H1 (cell line): ENCODE results near the gene CNRIP1. TPM values are rescaled to one million over a fixed set of nuclear protein-coding genes. Genes with fewer than 3 reads are reported as not detected.

Experiments
- CTCF ChIA-PET: fragments of 300-600 bp; sonication (Branson Sonifier 250); formaldehyde crosslinking; loops from one replicate; lab custom pipeline; 2021; ENCODE audit not compliant: partially characterized antibody; lab: Charles Lee
- POLR2A ChIA-PET: fragments of 300-600 bp; sonication (Branson Sonifier 250); formaldehyde crosslinking; loops from one replicate; lab custom pipeline; 2021; ENCODE audit warnings: inconsistent platforms; ENCODE audit not compliant: partially characterized antibody; lab: Charles Lee
- DNase-seq, 2 experiments: peaks; one replicate each; pipeline versions ENCODE4 v3.0.0 to v3.0.0-alpha.2; 2010 to 2022; ENCODE audit warnings: low spot score in 2 of 2, low read depth in 1 of 2, mixed read lengths in 1 of 2
- FAIRE-seq: peaks from 2 replicates; lab custom pipeline; 2011; peaks lifted over from hg19 to GRCh38; lab: Jason Lieb, UNC
- H2AFZ ChIP-seq: 2 replicates; pipeline ENCODE4 v1.8.1; 2012; ENCODE audit warnings: low read length, inconsistent platforms
- H2AK5ac ChIP-seq: 2 replicates; pipeline ENCODE4 v1.6.1; 2013; ENCODE audit warnings: low read depth, low read length
- H2BK120ac ChIP-seq: replicated peaks from 2 replicates; pipeline ENCODE3; 2013; ENCODE audit warnings: low read depth, low read length, inconsistent platforms
- H2BK12ac ChIP-seq: 2 replicates; pipeline ENCODE4 v1.6.1; 2013; ENCODE audit warnings: low read depth, low read length
- H2BK15ac ChIP-seq: 2 replicates; pipeline ENCODE4 v1.6.1; 2013; ENCODE audit warnings: low read length
- H2BK20ac ChIP-seq: 2 replicates; pipeline ENCODE4 v1.6.1; 2013; ENCODE audit warnings: low read length
- H2BK5ac ChIP-seq: 2 replicates; pipeline ENCODE4 v1.6.1; 2013; ENCODE audit warnings: low read depth, low read length
- H3K14ac ChIP-seq: 2 replicates; pipeline ENCODE4 v1.6.1; 2013; ENCODE audit warnings: inconsistent platforms; ENCODE audit not compliant: insufficient read length
- H3K18ac ChIP-seq: 2 replicates; pipeline ENCODE4 v1.6.1; 2013; ENCODE audit warnings: low read length; ENCODE audit errors: extremely low read depth
- H3K23ac ChIP-seq: 2 replicates; pipeline ENCODE4 v1.6.1; 2013; ENCODE audit warnings: inconsistent platforms; ENCODE audit not compliant: insufficient read length
- H3K23me2 ChIP-seq: 2 replicates; pipeline ENCODE4 v1.6.1; 2013; ENCODE audit warnings: low read depth, low read length
- H3K27ac ChIP-seq: 2 replicates; pipeline ENCODE4 v1.6.1; 2011; ENCODE audit warnings: low read depth, low read length, inconsistent platforms
- H3K27me3 ChIP-seq, 4 experiments: replicated peaks in 1 of 4; 1 replicate in 1 of 4; 2 replicates in 3 of 4; pipeline versions ENCODE4 v1.6.1 to v1.8.1; 2011 to 2013; ENCODE audit warnings: low read length in 3 of 4, mild to moderate bottlenecking in 3 of 4, inconsistent platforms in 2 of 4, mixed read lengths in 2 of 4, moderate library complexity in 1 of 4; ENCODE audit not compliant: control insufficient read depth in 3 of 4, insufficient read depth in 3 of 4; ENCODE audit errors: extremely low read depth in 1 of 4
- H3K36me3 ChIP-seq, 4 experiments: 2 replicates each; pipeline versions ENCODE4 v1.6.1 to v1.8.1; 2011 to 2013; ENCODE audit warnings: mild to moderate bottlenecking in 4 of 4, low read length in 3 of 4, moderate library complexity in 2 of 4, control low read depth in 1 of 4, inconsistent platforms in 1 of 4; ENCODE audit not compliant: insufficient read depth in 4 of 4, control insufficient read depth in 2 of 4
- H3K4ac ChIP-seq: replicated peaks from 2 replicates; pipeline ENCODE3; 2013; ENCODE audit warnings: low read length, low read depth, mixed read lengths, inconsistent platforms; ENCODE audit not compliant: insufficient read length
- H3K4me1 ChIP-seq, 4 experiments: replicated peaks in 1 of 4; 1 replicate in 1 of 4; 2 replicates in 3 of 4; pipeline versions ENCODE4 v1.6.1 to v1.8.1; 2011 to 2013; ENCODE audit warnings: low read length in 3 of 4, inconsistent platforms in 2 of 4, mixed read lengths in 1 of 4; ENCODE audit not compliant: insufficient read depth in 4 of 4, control insufficient read depth in 3 of 4
- H3K4me2 ChIP-seq, 2 experiments: 2 replicates each; pipeline versions ENCODE4 v1.6.1 to v1.8.1; 2011 to 2013; ENCODE audit warnings: low read depth in 2 of 2, low read length in 2 of 2, control low read depth in 1 of 2, inconsistent platforms in 1 of 2, mild to moderate bottlenecking in 1 of 2; ENCODE audit not compliant: insufficient read depth in 1 of 2
- H3K4me3 ChIP-seq, 4 experiments: fragments of 200-600, 300-600 bp in 1 of 4; sonication (generic), shearing (Covaris generic), sonication (Bioruptor Twin) in 1 of 4; 2 replicates each; pipeline versions ENCODE4 v1.5.1 to v1.8.1; 2011 to 2016; ENCODE audit warnings: low read length in 4 of 4, low read depth in 3 of 4, control low read depth in 2 of 4, inconsistent platforms in 2 of 4, mild to moderate bottlenecking in 2 of 4, mixed read lengths in 1 of 4, moderate library complexity in 1 of 4; ENCODE audit not compliant: insufficient read depth in 2 of 4; ENCODE audit errors: extremely low read depth in 1 of 4
- H3K56ac ChIP-seq: replicated peaks from 2 replicates; pipeline ENCODE3; 2013; ENCODE audit warnings: low read depth, mild to moderate bottlenecking, mixed read lengths, low read length, inconsistent platforms; ENCODE audit not compliant: insufficient read length
- H3K79me1 ChIP-seq: 2 replicates; pipeline ENCODE4 v1.6.1; 2013; ENCODE audit warnings: low read depth, low read length, control low read depth
- H3K79me2 ChIP-seq, 2 experiments: 2 replicates each; pipeline versions ENCODE4 v1.6.1 to v1.8.1; 2012 to 2013; ENCODE audit warnings: low read length in 2 of 2, mild to moderate bottlenecking in 2 of 2, inconsistent platforms in 1 of 2; ENCODE audit not compliant: insufficient read depth in 2 of 2, control insufficient read depth in 1 of 2
- H3K9ac ChIP-seq, 4 experiments: replicated peaks in 1 of 4; 1 replicate in 1 of 4; 2 replicates in 3 of 4; pipeline versions ENCODE4 v1.6.1 to v1.8.1; 2011 to 2013; ENCODE audit warnings: low read depth in 3 of 4, low read length in 3 of 4, control low read depth in 2 of 4, mild to moderate bottlenecking in 2 of 4, moderate library complexity in 2 of 4, inconsistent platforms in 1 of 4; ENCODE audit errors: extremely low read depth in 1 of 4
- H3K9me3 ChIP-seq, 2 experiments: 2 replicates each; pipeline versions ENCODE4 v1.6.1 to v1.8.1; 2012 to 2013; ENCODE audit warnings: mild to moderate bottlenecking in 2 of 2, moderate library complexity in 2 of 2, control low read depth in 1 of 2, inconsistent platforms in 1 of 2, low read depth in 1 of 2, low read length in 1 of 2, mixed read lengths in 1 of 2; ENCODE audit not compliant: insufficient read depth in 2 of 2
- H4K20me1 ChIP-seq, 2 experiments: replicated peaks in 1 of 2; 2 replicates each; pipeline versions ENCODE3 to v1.8.1; 2011 to 2013; ENCODE audit warnings: inconsistent platforms in 2 of 2, low read length in 2 of 2, mild to moderate bottlenecking in 1 of 2; ENCODE audit not compliant: insufficient read depth in 2 of 2, control insufficient read depth in 1 of 2
- H4K5ac ChIP-seq: 2 replicates; pipeline ENCODE4 v1.6.1; 2013; ENCODE audit warnings: low read length, low read depth, mixed read lengths, inconsistent platforms; ENCODE audit not compliant: insufficient read length
- H4K8ac ChIP-seq: 2 replicates; pipeline ENCODE4 v1.8.0; 2013; ENCODE audit warnings: mild to moderate bottlenecking, moderate library complexity, low read length, inconsistent platforms; ENCODE audit not compliant: insufficient read depth; ENCODE audit errors: extremely low read depth
- H4K91ac ChIP-seq: replicated peaks from 2 replicates; pipeline ENCODE3; 2013; ENCODE audit warnings: low read length, mixed read lengths, inconsistent platforms; ENCODE audit not compliant: insufficient read length
- CBX8 ChIP-seq: fragments of 300-800, 300-1000 bp; sonication (generic); IDR thresholded peaks from 2 replicates; pipeline ENCODE4 v1.7.1; 2016; ENCODE audit warnings: low read depth, low read length, borderline replicate concordance
- CTBP2 ChIP-seq: IDR thresholded peaks from 2 replicates; pipeline ENCODE4 v1.7.0; 2011; ENCODE audit warnings: borderline replicate concordance, mild to moderate bottlenecking, moderate library complexity, mixed read lengths, low read length; ENCODE audit not compliant: insufficient read depth, insufficient read length
- KDM5A ChIP-seq: fragments of 200-600 bp; IDR thresholded peaks from 2 replicates; pipeline ENCODE4 v1.7.1; 2012; ENCODE audit warnings: mild to moderate bottlenecking, low read length, inconsistent platforms, mixed read lengths
- MAFK ChIP-seq: IDR thresholded peaks from 2 replicates; pipeline ENCODE4 v1.6.1; 2012; ENCODE audit warnings: low read depth, mild to moderate bottlenecking, improper control_type of control experiment, low read length
- POLR2A ChIP-seq, 2 experiments: IDR thresholded peaks; 1 replicate in 1 of 2; 2 replicates in 1 of 2; pipeline ENCODE4 v1.6.1; 2011; ENCODE audit warnings: low read depth in 2 of 2, low read length in 2 of 2, mild to moderate bottlenecking in 2 of 2; ENCODE audit errors: control extremely low read depth in 1 of 2
- SIX5 ChIP-seq: IDR thresholded peaks from 2 replicates; pipeline ENCODE4 v1.6.1; 2011; ENCODE audit warnings: mild to moderate bottlenecking, low read depth, low read length
- WGBS, 2 experiments: shearing (Covaris generic) in 1 of 2; methylation state at CpG; one replicate each; pipeline versions ENCODE4 v1.1.6 to v1.1.7; 2013 to 2015; ENCODE audit warnings: low lambda C conversion rate in 2 of 2, mixed read lengths in 2 of 2, inconsistent platforms in 1 of 2, low coverage in 1 of 2, missing lambda C conversion rate in 1 of 2; ENCODE audit not compliant: insufficient replicate concordance in 2 of 2, insufficient coverage in 1 of 2, insufficient read length in 1 of 2; ENCODE audit errors: extremely low coverage in 1 of 2, missing lambda C conversion rate in 1 of 2; 5-methylcytosine and 5-hydroxymethylcytosine counted together
- polyA plus RNA-seq, 7 experiments: library from polyadenylated mRNA; depleted of rRNA in 3 of 7; stranded (reverse) in 5 of 7; unstranded in 2 of 7; fragments of >200 nt in 5 of 7; fragments of 200-250 nt in 2 of 7; gene quantifications; 1 replicate in 5 of 7; 2 replicates in 1 of 7; 4 replicates in 1 of 7; pipeline versions ENCODE4 v1.2.1 to v1.2.3, GENCODE V29; 2011 to 2013; ENCODE audit warnings: missing spikeins in 2 of 7, mixed read lengths in 2 of 7
- total RNA-seq: library from RNA; stranded (reverse); fragmentation: NEBNext Ultra II Directional; extraction: Animal tissue kit (Norgen Biotek cat#: 25700); gene quantifications from 2 replicates; pipeline ENCODE4 v1.2.1, GENCODE V29; 2021
- TF ChIP-seq, protein P1 (sequence below): IDR thresholded peaks from 2 replicates; pipeline ENCODE4 v1.6.1; 2012; ENCODE audit warnings: low read length, inconsistent platforms

The CNRIP1 gene
- total and polyA plus RNA-seq, 2 of the 8 experiments (the other 6 are each of a cell fraction or from before 2014, with no cell fraction given), result 4.6 to 7.0 TPM

DNA sequence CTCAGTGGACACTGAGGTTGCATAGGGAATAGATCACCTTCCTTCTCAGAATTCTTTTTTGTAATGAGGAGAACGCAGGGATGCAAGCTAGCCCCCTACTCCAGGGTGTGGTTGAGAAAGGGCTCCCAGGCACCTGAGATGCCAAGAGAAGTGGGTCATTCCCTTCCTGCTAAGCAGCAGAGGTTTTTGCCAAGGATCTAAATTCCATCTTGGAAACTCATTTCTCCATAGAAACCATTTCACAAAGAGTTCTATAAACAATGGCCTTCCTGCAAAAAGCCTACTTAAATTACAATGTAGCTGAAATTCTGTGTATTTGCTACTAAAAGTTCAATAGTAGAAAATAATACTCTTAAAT lies 63.7 kb downstream of the CNRIP1 start:
- H3K4me3 ChIP-seq, result no peak overlapping the region
- H3K79me2 ChIP-seq, result peaks cover 0 to 13% of the 10 kb centered on the region in 2 experiments; a peak in 2 of 4 replicates
- no peak overlapping the region for H2AFZ ChIP-seq
- H2BK20ac ChIP-seq, result no peak overlapping the region
- H4K20me1 ChIP-seq, result no peaks in the 10 kb centered on the region
- no peak overlapping the region for H3K4me2 ChIP-seq
- peaks cover 5% of the 10 kb centered on the region; the same call in 1 of the 2 replicates for H3K23me2 ChIP-seq
- TF ChIP-seq KDM5A (no peak), CTBP2 (no peak), CBX8 (no peak), MAFK (no peak), POLR2A (IDR thresholded peaks at IDR 0.05; ENCODE audit: control extremely low read depth in 1 of 2, low read depth in 2 of 2, low read length in 2 of 2) (no peak), SIX5 (no peak)
- TF ChIP-seq, protein P1, sequence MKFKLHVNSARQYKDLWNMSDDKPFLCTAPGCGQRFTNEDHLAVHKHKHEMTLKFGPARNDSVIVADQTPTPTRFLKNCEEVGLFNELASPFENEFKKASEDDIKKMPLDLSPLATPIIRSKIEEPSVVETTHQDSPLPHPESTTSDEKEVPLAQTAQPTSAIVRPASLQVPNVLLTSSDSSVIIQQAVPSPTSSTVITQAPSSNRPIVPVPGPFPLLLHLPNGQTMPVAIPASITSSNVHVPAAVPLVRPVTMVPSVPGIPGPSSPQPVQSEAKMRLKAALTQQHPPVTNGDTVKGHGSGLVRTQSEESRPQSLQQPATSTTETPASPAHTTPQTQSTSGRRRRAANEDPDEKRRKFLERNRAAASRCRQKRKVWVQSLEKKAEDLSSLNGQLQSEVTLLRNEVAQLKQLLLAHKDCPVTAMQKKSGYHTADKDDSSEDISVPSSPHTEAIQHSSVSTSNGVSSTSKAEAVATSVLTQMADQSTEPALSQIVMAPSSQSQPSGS, result no peak
- H3K36me3 ChIP-seq, result no peaks in the 10 kb centered on the region
- no peak for FAIRE-seq
- H3K23ac ChIP-seq, result no peak overlapping the region
- H2BK120ac ChIP-seq, result no peak overlapping the region
- no peak overlapping the region for H2BK12ac ChIP-seq
- no peak overlapping the region for H3K14ac ChIP-seq
- 35% methylated on average over 1 of the region's 1 CpG; no CpG with 5 or more reads in 1 of the 2 experiments for WGBS, 2 experiments
- H3K79me1 ChIP-seq, result no peaks in the 10 kb centered on the region
- no peak overlapping the region for H3K18ac ChIP-seq
- DNase-seq, result peak in 1 of 2 experiments; percentile 23
- H2BK15ac ChIP-seq, result no peak overlapping the region
- no peak overlapping the region for H3K4ac ChIP-seq
- H2AK5ac ChIP-seq, result no peak overlapping the region
- H3K27ac ChIP-seq, result no peak overlapping the region
- H4K5ac ChIP-seq, result no peak overlapping the region
- ChIA-PET CTCF (interaction anchor here (1.1 to 2.9 kb wide), 2 partner anchors 20 to 37 kb away, joined by 3 to 9 read pairs; no protein-coding TSS in a partner anchor), POLR2A (no interaction called here)
- H3K9me3 ChIP-seq, result no peaks in the 10 kb centered on the region
- H2BK5ac ChIP-seq, result no peak overlapping the region
- H4K91ac ChIP-seq, result no peak overlapping the region
- H3K27me3 ChIP-seq, result no peaks in the 10 kb centered on the region
- no peak overlapping the region for H4K8ac ChIP-seq
- H3K9ac ChIP-seq, result no peak overlapping the region
- peaks cover 0 to 6% (median 2%) of the 10 kb centered on the region in 4 experiments; a peak in 4 of 7 replicates for H3K4me1 ChIP-seq
- H3K56ac ChIP-seq, result no peak overlapping the region
